Measurements from ENCODE around the gene ADGRL2. TPM values are rescaled to one million over a fixed set of nuclear protein-coding genes. Genes with fewer than 3 reads are reported as not detected.

ADGRL2 gene
- polyA plus RNA-seq, 3 donors, result not detected

GRCh38 chr1:81799939-81800694 is 617 bp upstream of the ADGRL2 start:
- Histone ChIP-seq H2AFZ (ENCODE audit: insufficient read depth, low read depth, low read length, poor library complexity, severe bottlenecking) (no peak overlapping the region), H3K9ac (ENCODE audit: insufficient read depth, low read length, poor library complexity, severe bottlenecking) (no peak overlapping the region)
- peaks cover 51 to 65% (median 58%) of the 10 kb centered on the region in 3 donors for H3K27me3 Mint-ChIP-seq (ENCODE audit: low read depth in 3 of 3)

More at GRCh38 chr1:81799939-81800694, 617 bp upstream of the ADGRL2 start:
- Mint-ChIP-seq H3K4me1 (peaks cover 15% of the 10 kb centered on the region), H3K27ac (no peak overlapping the region), H3K36me3 (peaks cover 0 to 2% of the 10 kb centered on the region in 2 donors), H3K9me3 (peaks cover 0 to 8% (median 5%) of the 10 kb centered on the region in 7 donors), H3K4me3 (peak overlapping the region; percentile 27 to 86)
- DNase-seq, result no peak
- Histone ChIP-seq H3K27me3 (ENCODE audit: control insufficient read depth in 2 of 2, insufficient read depth in 2 of 2, low read length in 2 of 2) (peaks cover 45 to 67% of the 10 kb centered on the region in 2 donors), H3K4me1 (ENCODE audit: control insufficient read depth in 1 of 2, insufficient read depth in 2 of 2, low read length in 2 of 2) (peaks cover 0 to 7% of the 10 kb centered on the region in 2 donors), H3K79me2 (ENCODE audit: insufficient read depth, low read length) (no peaks in the 10 kb centered on the region), H3K4me2 (replicated peaks; ENCODE audit: extremely low read depth, low read length, poor library complexity, severe bottlenecking) (peak overlapping the region; percentile 60), H4K20me1 (ENCODE audit: insufficient read depth, low read length) (no peaks in the 10 kb centered on the region), H3K27ac (ENCODE audit: low read depth in 1 of 2, low read length in 2 of 2) (no peak overlapping the region), H3K9me3 (replicated peaks in 1 of 2; ENCODE audit: control insufficient read depth in 1 of 2, insufficient read depth in 1 of 2, low read length in 2 of 2) (peaks cover 0 to 6% of the 10 kb centered on the region in 2 donors), H3K36me3 (replicated peaks in 1 of 2; ENCODE audit: control insufficient read depth in 1 of 2, insufficient read depth in 2 of 2, low read length in 2 of 2) (no peaks in the 10 kb centered on the region), H3K4me3 (replicated peaks in 1 of 3; ENCODE audit: low read depth in 2 of 3, low read length in 3 of 3) (no peak overlapping the region)
- intact Hi-C loops (cut with micrococcal nuclease), result no loop called here
- WGBS (ENCODE audit: insufficient coverage), result 6% methylated on average over 16 of the region's 44 CpGs
- TF ChIP-seq CTCF (IDR thresholded peaks at IDR 0.05), result no peak

All from CD14-positive monocyte (primary cell).